IMR-90 (cell line): ENCODE results near the gene LRFN4. TPM values are rescaled to one million over a fixed set of nuclear protein-coding genes. Genes with fewer than 3 reads are reported as not detected.

ENCODE experiments used
- ATAC-seq: fragments of 200-7000 bp; cut with Tn5 transposase; 2 replicates; pipeline ENCODE4 v1.9.1; 2020; ENCODE audit warnings: low read depth, mild to moderate bottlenecking, moderate library complexity
- BruUV-seq: library from RNA; stranded (reverse); fragments of 400-500 nt; replicated peaks from 2 replicates; lab custom pipeline; 2021; lab: Mats Ljungman, UMichigan
- CTCF ChIA-PET: fragments of 300-600 bp; formaldehyde crosslinking; extraction: SDS; loops from one replicate; lab custom pipeline; 2021; ENCODE audit warnings: antibody characterized with exemption; lab: Yijun Ruan, JAX
- POLR2A ChIA-PET: fragments of 300-600 bp; sonication (Branson Sonifier 250); formaldehyde crosslinking; loops from one replicate; lab custom pipeline; 2022; ENCODE audit warnings: antibody characterized with exemption; ENCODE audit not compliant: unreplicated experiment; lab: Charles Lee
- DNase-seq: peaks from one replicate; pipeline ENCODE4 v3.0.0; 2013
- H2AFZ ChIP-seq: replicated peaks from 2 replicates; pipeline ENCODE3; 2013; ENCODE audit warnings: low read length, mild to moderate bottlenecking; ENCODE audit not compliant: poor library complexity
- H2AK5ac ChIP-seq: 2 replicates; pipeline ENCODE4 v1.6.1; 2013; ENCODE audit warnings: low read depth, low read length, inconsistent platforms
- H2AK9ac ChIP-seq: replicated peaks from 2 replicates; pipeline ENCODE3; 2013; ENCODE audit warnings: mild to moderate bottlenecking, low read depth, low read length, moderate library complexity; ENCODE audit not compliant: poor library complexity
- H2BK120ac ChIP-seq: 2 replicates; pipeline ENCODE4 v1.6.1; 2013; ENCODE audit warnings: low read depth, low read length, inconsistent platforms
- H2BK15ac ChIP-seq: 3 replicates; pipeline ENCODE4 v1.6.1; 2013; ENCODE audit warnings: low read depth, low read length, inconsistent platforms
- H2BK20ac ChIP-seq: 2 replicates; pipeline ENCODE4 v1.6.1; 2013; ENCODE audit warnings: low read depth, mild to moderate bottlenecking, inconsistent platforms, low read length, moderate library complexity
- H2BK5ac ChIP-seq: 2 replicates; pipeline ENCODE4 v1.6.1; 2013; ENCODE audit warnings: mild to moderate bottlenecking, low read depth, low read length, inconsistent platforms; ENCODE audit not compliant: poor library complexity, severe bottlenecking
- H3K14ac ChIP-seq: replicated peaks from 2 replicates; pipeline ENCODE4 v1.6.1; 2013; ENCODE audit warnings: low read depth, low read length, inconsistent platforms
- H3K18ac ChIP-seq: 2 replicates; pipeline ENCODE4 v1.6.1; 2013; ENCODE audit warnings: low read depth, low read length, control low read depth
- H3K23ac ChIP-seq: 2 replicates; pipeline ENCODE4 v1.6.1; 2013; ENCODE audit warnings: low read depth, low read length, inconsistent platforms
- H3K27ac ChIP-seq: 2 replicates; pipeline ENCODE4 v1.5.1; 2013; ENCODE audit warnings: mild to moderate bottlenecking, control low read depth, low read length; ENCODE audit not compliant: insufficient read depth
- H3K27me3 ChIP-seq: 2 replicates; pipeline ENCODE4 v1.6.1; 2013; ENCODE audit warnings: low read length; ENCODE audit not compliant: control insufficient read depth, insufficient read depth
- H3K36me3 ChIP-seq: 2 replicates; pipeline ENCODE4 v1.6.1; 2013; ENCODE audit warnings: low read length, mixed read lengths; ENCODE audit not compliant: control insufficient read depth, insufficient read depth
- H3K4ac ChIP-seq: 2 replicates; pipeline ENCODE4 v1.6.1; 2013; ENCODE audit warnings: low read depth, low read length, inconsistent platforms
- H3K4me1 ChIP-seq: 2 replicates; pipeline ENCODE4 v1.6.1; 2013; ENCODE audit warnings: low read length, mixed read lengths; ENCODE audit not compliant: control insufficient read depth, insufficient read depth
- H3K4me2 ChIP-seq: 2 replicates; pipeline ENCODE4 v1.6.1; 2013; ENCODE audit warnings: low read depth, mild to moderate bottlenecking, control low read depth, low read length, moderate library complexity
- H3K4me3 ChIP-seq: 2 replicates; pipeline ENCODE4 v1.5.1; 2013; ENCODE audit warnings: low read depth, mild to moderate bottlenecking, control low read depth, low read length, moderate library complexity; ENCODE audit not compliant: insufficient read depth
- H3K56ac ChIP-seq: 2 replicates; pipeline ENCODE4 v1.6.1; 2013; ENCODE audit warnings: low read length, inconsistent platforms; ENCODE audit not compliant: insufficient read depth; ENCODE audit errors: extremely low read depth
- H3K79me1 ChIP-seq, 2 experiments: 2 replicates each; pipeline ENCODE4 v1.6.1; 2013; ENCODE audit warnings: low read length in 2 of 2, inconsistent platforms in 1 of 2, low read depth in 1 of 2
- H3K9ac ChIP-seq: 2 replicates; pipeline ENCODE4 v1.6.1; 2013; ENCODE audit warnings: low read depth, low read length, control low read depth
- H3K9me1 ChIP-seq: 2 replicates; pipeline ENCODE4 v1.6.1; 2013; ENCODE audit warnings: low read length, inconsistent platforms; ENCODE audit not compliant: insufficient read depth
- H3K9me3 ChIP-seq: 2 replicates; pipeline ENCODE4 v1.6.1; 2013; ENCODE audit warnings: low read length; ENCODE audit not compliant: control insufficient read depth, insufficient read depth
- H4K20me1 ChIP-seq: 2 replicates; pipeline ENCODE4 v1.6.1; 2013; ENCODE audit warnings: low read length, inconsistent platforms; ENCODE audit not compliant: insufficient read depth
- H4K5ac ChIP-seq: 2 replicates; pipeline ENCODE4 v1.6.1; 2013; ENCODE audit warnings: mild to moderate bottlenecking, low read depth, low read length, control low read depth
- H4K8ac ChIP-seq, 2 experiments: 2 replicates each; pipeline ENCODE4 v1.6.1; 2013; ENCODE audit warnings: low read depth in 2 of 2, low read length in 2 of 2, control low read depth in 1 of 2, inconsistent platforms in 1 of 2
- H4K91ac ChIP-seq: 2 replicates; pipeline ENCODE4 v1.6.1; 2013; ENCODE audit warnings: low read depth, low read length, inconsistent platforms; ENCODE audit not compliant: insufficient read depth
- BHLHE40 ChIP-seq: fragments of 150-350 bp; IDR thresholded peaks from 2 replicates; pipeline ENCODE4 v1.6.1; 2016; ENCODE audit warnings: mild to moderate bottlenecking, low read depth, low read length
- CEBPB ChIP-seq: IDR thresholded peaks from 2 replicates; pipeline ENCODE4 v1.6.1; 2012; ENCODE audit warnings: low read depth, low read length, improper control_type of control experiment
- CHD1 ChIP-seq: IDR thresholded peaks from 2 replicates; pipeline ENCODE4 v1.6.1; 2012; ENCODE audit warnings: low read depth, low read length, improper control_type of control experiment
- CTCF ChIP-seq: conservative IDR thresholded peaks from 2 replicates; pipeline ENCODE4 v1.5.1; 2012; ENCODE audit warnings: mild to moderate bottlenecking, low read depth, low read length, improper control_type of control experiment
- FOS ChIP-seq: fragments of 150-350 bp; IDR thresholded peaks from 2 replicates; pipeline ENCODE4 v1.6.1; 2016; ENCODE audit warnings: low read depth, low read length
- MAFK ChIP-seq: IDR thresholded peaks from 2 replicates; pipeline ENCODE4 v1.6.1; 2012; ENCODE audit warnings: low read depth, low read length, improper control_type of control experiment
- MAZ ChIP-seq: IDR thresholded peaks from 2 replicates; pipeline ENCODE4 v1.6.1; 2012; ENCODE audit warnings: low read depth, mild to moderate bottlenecking, low read length, improper control_type of control experiment, moderate library complexity, borderline replicate concordance
- MXI1 ChIP-seq: IDR thresholded peaks from 2 replicates; pipeline ENCODE4 v1.6.1; 2012; ENCODE audit warnings: low read depth, mild to moderate bottlenecking, low read length, moderate library complexity, borderline replicate concordance
- NFE2L2 ChIP-seq: fragments of 150-350 bp; IDR thresholded peaks from 2 replicates; pipeline ENCODE4 v1.6.1; 2016; ENCODE audit warnings: low read depth, mild to moderate bottlenecking, low read length
- POLR2A ChIP-seq: IDR thresholded peaks from 2 replicates; pipeline ENCODE4 v1.6.1; 2012; ENCODE audit warnings: mild to moderate bottlenecking, low read depth, low read length
- RAD21 ChIP-seq: IDR thresholded peaks from 2 replicates; pipeline ENCODE4 v1.6.1; 2012; ENCODE audit warnings: low read length, improper control_type of control experiment
- RCOR1 ChIP-seq: IDR thresholded peaks from 2 replicates; pipeline ENCODE4 v1.6.1; 2012; ENCODE audit warnings: mild to moderate bottlenecking, low read length, improper control_type of control experiment; ENCODE audit not compliant: insufficient replicate concordance
- RFX5 ChIP-seq: IDR thresholded peaks from 2 replicates; pipeline ENCODE4 v1.8.0; 2012; ENCODE audit warnings: low read depth, mild to moderate bottlenecking, low read length, moderate library complexity
- SMC3 ChIP-seq: fragments of 150-350 bp; IDR thresholded peaks from 2 replicates; pipeline ENCODE4 v1.6.1; 2016; ENCODE audit warnings: low read depth, mild to moderate bottlenecking, antibody characterized with exemption, low read length, moderate library complexity
- USF2 ChIP-seq: fragments of 150-350 bp; IDR thresholded peaks from 2 replicates; pipeline ENCODE4 v1.6.1; 2017; ENCODE audit warnings: mild to moderate bottlenecking, antibody characterized with exemption, low read length, low read depth
- WGBS, 2 experiments: methylation state at CpG; one replicate each; pipeline versions ENCODE4 v1.1.5 to v1.1.7; 2013; ENCODE audit warnings: missing lambda C conversion rate in 2 of 2; ENCODE audit not compliant: insufficient read length in 1 of 2; ENCODE audit errors: extremely low coverage in 2 of 2; 5-methylcytosine and 5-hydroxymethylcytosine counted together
- dilution Hi-C: fragments of 300-500 bp; cut with HindIII; formaldehyde crosslinking; loops from one replicate; pipeline ENCODE4 v1.14.3; 2018; ENCODE audit warnings: low sequenced_read_pairs; ENCODE audit not compliant: unreplicated experiment
- in situ Hi-C: fragments of 300-500 bp; cut with MboI; formaldehyde crosslinking; loops from 3 replicates; pipeline ENCODE4 v1.14.3; 2019; ENCODE audit warnings: low sequenced_read_pairs, inconsistent platforms, mixed read lengths
- intact Hi-C: fragments of 100-400 bp; cut with micrococcal nuclease; formaldehyde crosslinking; loops from 2 replicates; pipeline ENCODE4 v1.10.0; 2022
- polyA plus RNA-seq, 3 experiments: library from polyadenylated mRNA; depleted of rRNA; stranded (reverse); fragments of >200 nt; gene quantifications; 2 replicates each; pipeline ENCODE4 v1.2.3, GENCODE V29; 2012; ENCODE audit warnings: low replicate concordance in 1 of 3
- total RNA-seq: library from RNA; depleted of rRNA; stranded (reverse); fragments of >200 nt; gene quantifications from 2 replicates; pipeline ENCODE4 v1.2.3, GENCODE V29; 2012

Gene LRFN4
- total and polyA plus RNA-seq, 2 of the 4 experiments (the other 2 are of a cell fraction) = 6.1 to 18.9 TPM

GRCh38 chr11:66881927-66882452 is 25.1 kb downstream of the LRFN4 start:
- H3K4me2 ChIP-seq = no peak overlapping the region
- ChIA-PET CTCF (interaction anchor here (1.0 kb wide), 1 partner anchor 39 kb away, joined by 3 read pairs; the partner anchor contains the start of gene RCE1), POLR2A (no interaction called here)
- H3K14ac ChIP-seq = no peak overlapping the region
- 73% methylated on average over 3 of the region's 9 CpGs; no CpG with 5 or more reads in 1 of the 2 experiments for WGBS, 2 experiments
- no peak overlapping the region for H3K4me3 ChIP-seq
- H4K8ac ChIP-seq = peak overlapping the region in 1 of 2 experiments; percentile 43; a peak in 1 of 4 replicates
- no peak overlapping the region for H3K23ac ChIP-seq
- in situ Hi-C loops (no loop called here), intact Hi-C loops (loop anchor here (5.0 kb wide), 1 partner anchor 75 kb away; the partner anchor contains the start of gene PC), dilution Hi-C loops (no loop called here)
- H4K20me1 ChIP-seq = no peaks in the 10 kb centered on the region
- H3K9ac ChIP-seq = no peak overlapping the region
- H3K4ac ChIP-seq = no peak overlapping the region; the same call in 1 of the 2 replicates
- H2AK5ac ChIP-seq = peak overlapping the region; percentile 56
- no peaks in the 10 kb centered on the region for H3K9me3 ChIP-seq
- peaks cover 12% of the 10 kb centered on the region; the same call in 1 of the 2 replicates for H3K9me1 ChIP-seq
- ATAC-seq (no peak), DNase-seq (no peak)
- H3K56ac ChIP-seq = no peak overlapping the region
- peak overlapping the region; percentile 14; the same call in 1 of the 3 replicates for H2BK15ac ChIP-seq
- no peaks in the 10 kb centered on the region for H3K27me3 ChIP-seq
- H4K91ac ChIP-seq = no peak overlapping the region
- no peak overlapping the region for H3K27ac ChIP-seq
- H2AK9ac ChIP-seq = peak overlapping the region; percentile 47
- BruUV-seq = no TSS peak
- peak overlapping the region; percentile 11 for H2BK120ac ChIP-seq
- no peak overlapping the region for H3K18ac ChIP-seq
- peaks cover 48% of the 10 kb centered on the region for H3K4me1 ChIP-seq
- TF ChIP-seq CEBPB = no peak
- TF ChIP-seq NFE2L2 = no peak
- no peak for TF ChIP-seq CTCF
- no peak for TF ChIP-seq FOS
- TF ChIP-seq RAD21 = no peak
- no peak for TF ChIP-seq RCOR1
- TF ChIP-seq CHD1 = no peak
- no peak for TF ChIP-seq SMC3
- TF ChIP-seq MXI1 = no peak
- TF ChIP-seq MAFK = no peak
- TF ChIP-seq MAZ = no peak
- TF ChIP-seq USF2 = no peak
- TF ChIP-seq POLR2A = no peak
- TF ChIP-seq BHLHE40 = no peak
- no peak for TF ChIP-seq RFX5
- no peaks in the 10 kb centered on the region for H3K36me3 ChIP-seq
- no peak overlapping the region for H2AFZ ChIP-seq
- 0 out of 2 replicates have a peak overlapping the region, but pooled peaks have one; percentile 24 for H2BK20ac ChIP-seq
- peaks cover 0 to 31% of the 10 kb centered on the region in 2 experiments; a peak in 2 of 4 replicates for H3K79me1 ChIP-seq
- peak overlapping the region; percentile 1; the same call in 1 of the 2 replicates for H4K5ac ChIP-seq
- no peak overlapping the region for H2BK5ac ChIP-seq
